GM19240 (cell line): ENCODE measurements around the gene RBM26.
"Not testable (repeated sequence)": the region's sequence is repeated elsewhere in the genome, so short reads cannot be mapped to it uniquely, and the experiment has no call there.

Experiments used
- DNase-seq: peaks from one replicate; pipeline ENCODE4 v3.0.0; 2011; ENCODE audit warnings: low spot score; ENCODE audit not compliant: insufficient read length

Gene RBM26

DNA sequence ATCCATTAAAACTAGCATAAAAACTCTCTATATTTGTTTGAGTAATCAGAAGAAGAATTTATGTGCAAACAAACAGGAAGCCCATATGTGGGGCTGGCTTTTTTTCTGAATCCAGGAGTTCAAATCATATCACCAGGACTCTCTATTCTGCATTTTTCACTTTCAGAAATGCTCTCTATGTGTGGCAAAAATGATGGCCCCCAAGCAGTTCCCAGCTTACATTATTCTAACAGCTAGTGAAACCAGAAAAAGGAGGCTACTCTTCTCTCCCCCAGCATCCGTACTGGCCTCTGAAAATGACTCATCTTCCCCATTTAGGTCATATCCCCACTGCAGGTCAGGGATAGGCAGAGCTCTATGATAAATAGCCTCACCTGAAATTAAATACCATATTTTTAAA lies 20.4 kb downstream of the RBM26 start:
- peak; percentile 8 for DNase-seq

GRCh38 chr13:79384022-79384610 lies 21.9 kb downstream of the RBM26 start:
- DNase-seq, result no peak

DNA sequence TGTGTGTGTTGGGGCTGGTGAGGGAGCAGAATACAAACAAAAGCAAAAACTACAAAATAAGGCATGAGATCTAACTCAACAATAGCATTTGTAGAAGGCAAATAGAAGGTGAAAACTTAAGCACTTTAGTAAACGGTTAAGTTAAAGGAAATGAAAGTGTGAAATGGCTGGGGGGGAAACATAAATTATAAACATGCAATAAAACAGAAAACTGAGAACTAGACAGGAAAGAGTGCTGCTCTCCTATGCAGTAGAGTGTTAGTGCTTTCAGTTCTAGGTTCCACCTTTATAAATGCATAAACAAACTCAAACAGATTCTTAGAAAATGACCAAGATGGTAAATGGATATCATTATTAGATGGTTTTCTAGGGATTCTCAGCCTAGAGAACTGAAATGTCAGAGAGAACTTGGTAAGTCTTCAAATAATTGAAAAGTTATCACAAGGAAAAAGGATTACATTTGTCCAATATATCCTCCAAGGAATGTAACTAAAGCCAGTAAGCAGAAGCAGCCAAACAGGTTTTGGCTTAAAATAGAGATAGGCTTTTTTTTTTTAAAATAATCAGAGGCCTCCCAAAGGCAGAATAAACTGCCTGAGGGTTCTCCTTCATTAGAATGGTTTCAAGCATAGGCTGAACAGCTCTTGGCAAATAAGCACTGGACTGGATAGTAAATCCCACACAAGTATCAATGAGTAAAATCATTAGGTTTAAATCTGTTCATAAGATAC lies 23.3 kb downstream of the RBM26 start:
- no peak for DNase-seq

DNA sequence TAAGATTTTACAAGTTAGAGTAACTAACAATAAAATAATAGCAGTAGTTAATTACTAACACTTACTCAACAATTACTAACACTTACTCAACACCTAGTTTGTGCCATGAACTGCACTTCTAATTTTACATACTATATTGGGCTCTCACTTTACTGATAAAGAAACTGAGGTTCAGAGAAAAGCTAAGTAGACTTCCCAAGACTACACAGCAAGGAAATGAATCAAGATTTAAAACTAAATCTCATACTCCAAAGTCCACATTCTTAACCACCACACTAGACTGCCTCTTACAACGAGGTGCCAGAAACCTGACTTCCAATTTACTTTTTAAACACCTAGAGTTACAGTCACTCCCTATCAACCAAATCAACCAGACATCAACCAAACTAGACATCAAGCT lies 25.1 kb downstream of the RBM26 start:
- no peak for DNase-seq

GRCh38 chr13:79379274-79379673 lies 26.8 kb downstream of the RBM26 start:
- no peak for DNase-seq

DNA sequence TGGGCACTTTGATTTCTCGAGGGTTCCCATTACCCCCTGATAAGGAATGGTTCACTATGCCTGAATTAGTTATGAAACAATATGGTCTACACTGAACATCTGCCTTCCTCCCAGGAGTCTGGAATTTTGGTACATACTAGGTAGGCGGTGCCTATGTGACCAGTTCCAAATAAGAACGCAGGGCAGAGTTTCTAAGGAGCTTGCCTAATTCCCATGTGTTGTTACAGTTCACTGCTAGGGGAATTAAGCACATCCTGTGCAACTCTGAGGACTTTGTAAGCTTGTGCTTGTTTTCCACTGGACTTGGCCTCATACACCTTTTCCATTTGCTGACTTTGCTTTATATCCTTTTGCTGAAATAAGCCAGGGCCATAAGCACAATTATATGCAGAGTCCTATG lies 29.2 kb downstream of the RBM26 start:
- DNase-seq, result no peak

DNA sequence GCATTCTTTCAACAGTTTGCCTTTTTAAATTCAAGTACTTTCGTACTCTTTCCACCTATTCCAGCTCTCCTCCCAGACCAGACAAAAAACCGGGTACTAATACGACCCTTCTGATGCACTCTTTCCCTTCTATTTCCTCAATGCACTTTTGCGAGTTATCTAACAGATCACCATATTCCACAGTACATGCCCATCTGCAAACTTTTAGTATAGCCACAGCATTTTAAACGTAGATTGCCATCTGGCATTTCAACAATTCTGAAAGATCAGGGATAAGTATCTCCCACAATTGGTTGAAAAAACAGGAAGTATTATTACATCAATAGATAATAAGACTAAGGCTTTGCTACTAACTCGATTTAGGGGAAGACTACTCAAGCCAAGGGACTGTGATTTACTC lies 31.5 kb downstream of the RBM26 start:
- no peak for DNase-seq

- DNase-seq, result no peak
Measured at GRCh38 chr13:79373916-79374315, 32.1 kb downstream of the RBM26 start.

- DNase-seq, result no peak
Measured at GRCh38 chr13:79369226-79369625, 36.8 kb downstream of the RBM26 start.

GRCh38 chr13:79365981-79366380 lies 40.1 kb downstream of the RBM26 start:
- DNase-seq, result no peak

DNA sequence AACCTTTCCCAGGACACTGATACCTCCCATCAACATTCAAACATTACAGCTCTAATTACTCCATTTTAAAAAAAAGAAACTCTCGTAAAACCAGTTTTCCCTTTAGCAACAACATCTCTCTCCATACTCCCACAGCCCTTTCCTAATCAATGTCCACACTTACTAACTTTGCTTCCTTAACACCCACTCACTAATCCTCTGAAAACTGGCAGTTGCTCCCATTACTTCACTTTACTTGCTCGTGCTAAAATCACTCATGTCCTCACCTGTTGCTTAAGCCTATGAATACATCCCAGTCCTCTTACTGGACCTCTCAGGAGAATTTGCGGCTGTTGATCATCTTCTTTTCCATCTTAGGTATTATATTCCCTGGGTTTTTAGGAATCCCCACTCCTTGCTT lies 44.8 kb downstream of the RBM26 start:
- no peak for DNase-seq

DNA sequence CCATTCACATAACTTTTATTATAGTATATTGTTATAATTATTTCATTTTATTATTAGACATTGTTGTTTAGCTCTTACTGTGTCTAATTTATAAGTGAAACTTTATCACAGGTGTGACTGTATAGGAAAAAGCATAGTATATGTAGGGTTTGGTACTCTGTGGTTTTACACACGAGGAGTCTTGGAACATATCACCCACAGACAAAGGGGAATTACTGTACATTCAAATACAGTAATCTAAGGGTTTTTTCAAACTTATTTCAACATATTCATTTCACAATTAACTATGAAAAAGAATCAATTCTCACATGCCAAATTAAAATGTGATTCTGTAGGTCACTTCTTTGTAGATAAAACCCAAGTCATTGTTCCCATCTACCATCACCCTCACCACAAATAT lies 46.0 kb downstream of the RBM26 start:
- DNase-seq, result no peak

- DNase-seq, result no peak
Measured at GRCh38 chr13:79359064-79359463, 47.0 kb downstream of the RBM26 start.

DNA sequence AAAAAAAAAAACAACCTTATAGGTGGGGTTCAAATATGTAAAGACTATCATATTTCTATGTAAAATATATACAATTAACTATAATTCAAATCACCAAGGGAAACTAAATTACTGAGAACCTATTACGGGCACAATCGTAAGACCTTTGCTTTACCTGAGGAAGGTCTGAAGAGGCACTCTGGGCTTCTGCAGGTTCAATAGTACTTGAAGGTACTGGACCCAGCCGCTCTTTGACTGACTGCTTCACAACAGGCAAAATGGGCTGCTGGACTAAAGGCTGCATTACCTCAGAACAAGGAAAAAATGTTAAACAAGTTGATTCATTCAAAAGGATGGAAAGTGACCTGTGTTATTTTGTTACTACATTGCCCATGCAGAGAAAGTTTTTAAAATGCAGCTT lies 51.8 kb downstream of the RBM26 start:
- no peak for DNase-seq

GRCh38 chr13:79353693-79354092 lies 52.4 kb downstream of the RBM26 start:
- DNase-seq, result no peak

DNA sequence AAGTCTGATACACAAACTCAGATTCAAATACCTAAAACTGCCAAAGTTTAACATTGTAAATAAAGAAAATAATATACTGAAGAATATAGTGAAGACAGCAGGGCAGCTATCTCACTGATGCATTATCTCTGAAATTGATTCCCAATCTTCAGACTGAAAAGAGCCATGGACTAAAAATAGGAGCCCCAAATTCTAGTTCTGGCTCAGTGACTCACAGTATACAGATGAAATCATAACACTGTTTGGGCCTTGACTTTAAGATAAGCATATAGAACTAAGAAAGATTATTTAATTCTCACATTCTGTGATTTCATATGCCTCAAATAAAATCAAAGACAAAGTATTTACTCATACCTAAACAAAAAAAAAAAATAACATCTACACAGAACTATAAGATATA lies 53.9 kb downstream of the RBM26 start:
- DNase-seq, result no peak

- not testable (repeated sequence) for DNase-seq
Measured at GRCh38 chr13:79349608-79350007, 56.4 kb downstream of the RBM26 start.

- no peak for DNase-seq
Measured at GRCh38 chr13:79349011-79349410, 57.0 kb downstream of the RBM26 start.

GRCh38 chr13:79346300-79346914 lies 59.6 kb downstream of the RBM26 start:
- no peak for DNase-seq

- DNase-seq, result no peak
Measured at GRCh38 chr13:79341202-79341601, 64.9 kb downstream of the RBM26 start.

DNA sequence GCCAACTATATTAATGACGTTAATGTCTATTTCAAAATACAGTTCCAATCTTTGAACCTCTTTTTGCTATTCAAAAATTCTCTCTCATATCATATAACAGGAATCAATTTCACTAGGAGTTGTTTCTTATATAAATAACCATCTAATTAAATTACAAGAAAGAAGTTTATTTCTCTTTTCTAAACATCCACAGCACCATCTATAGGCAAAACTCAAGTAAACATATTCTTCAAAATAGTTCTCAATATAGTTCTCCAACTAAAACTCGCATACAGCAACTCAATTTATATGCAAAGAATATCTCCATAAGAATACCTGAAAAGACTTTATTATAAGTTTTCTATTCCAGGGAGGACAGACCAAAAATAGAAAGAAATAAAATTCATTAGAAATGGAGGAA lies 65.6 kb downstream of the RBM26 start:
- no peak for DNase-seq

GRCh38 chr13:79338343-79338742 lies 67.7 kb downstream of the RBM26 start:
- no peak for DNase-seq

DNA sequence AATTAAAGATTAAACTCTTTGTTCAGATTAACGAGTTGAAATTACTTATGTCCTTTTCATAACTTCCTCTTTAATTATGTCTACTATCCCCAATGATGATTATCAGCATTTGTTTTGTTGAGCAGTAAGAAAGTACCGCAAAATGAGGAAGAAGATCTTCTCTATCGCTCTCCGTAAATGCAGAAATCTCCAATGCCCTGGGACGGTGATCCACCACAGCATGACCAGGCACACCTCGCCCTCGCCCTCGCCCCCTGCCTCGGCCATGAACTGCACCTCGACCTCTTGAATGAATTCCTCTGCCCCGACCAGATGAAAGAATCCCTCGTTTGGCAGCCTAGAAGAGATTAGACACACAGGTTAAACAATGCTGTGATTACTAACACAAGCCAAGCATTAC lies 69.1 kb downstream of the RBM26 start:
- no peak for DNase-seq
